RPMI7951 (cell line): ENCODE measurements around the gene TCEAL1. TPM values are rescaled to one million over a fixed set of nuclear protein-coding genes. Genes with fewer than 3 reads are reported as not detected.
"Not testable (repeated sequence)": the region's sequence is repeated elsewhere in the genome, so short reads cannot be mapped to it uniquely, and the experiment has no call there.

Source experiments
- DNase-seq: peaks from one replicate; pipeline ENCODE4 v3.0.0-alpha.2; 2012; ENCODE audit warnings: low read depth
- total RNA-seq: library from RNA; depleted of rRNA; stranded (reverse); fragments of >200 nt; shearing (Covaris generic); gene quantifications from 2 replicates; pipeline ENCODE4 v1.2.3, GENCODE V29; 2014

Gene TCEAL1
- total RNA-seq, 1 experiment from 2014 or later, result 28.5 TPM

- no peak for DNase-seq
Measured at GRCh38 chrX:103635436-103635835, 6.7 kb downstream of the TCEAL1 start.

GRCh38 chrX:103637604-103638338 is 9.0 kb downstream of the TCEAL1 start:
- DNase-seq, result no peak

DNA sequence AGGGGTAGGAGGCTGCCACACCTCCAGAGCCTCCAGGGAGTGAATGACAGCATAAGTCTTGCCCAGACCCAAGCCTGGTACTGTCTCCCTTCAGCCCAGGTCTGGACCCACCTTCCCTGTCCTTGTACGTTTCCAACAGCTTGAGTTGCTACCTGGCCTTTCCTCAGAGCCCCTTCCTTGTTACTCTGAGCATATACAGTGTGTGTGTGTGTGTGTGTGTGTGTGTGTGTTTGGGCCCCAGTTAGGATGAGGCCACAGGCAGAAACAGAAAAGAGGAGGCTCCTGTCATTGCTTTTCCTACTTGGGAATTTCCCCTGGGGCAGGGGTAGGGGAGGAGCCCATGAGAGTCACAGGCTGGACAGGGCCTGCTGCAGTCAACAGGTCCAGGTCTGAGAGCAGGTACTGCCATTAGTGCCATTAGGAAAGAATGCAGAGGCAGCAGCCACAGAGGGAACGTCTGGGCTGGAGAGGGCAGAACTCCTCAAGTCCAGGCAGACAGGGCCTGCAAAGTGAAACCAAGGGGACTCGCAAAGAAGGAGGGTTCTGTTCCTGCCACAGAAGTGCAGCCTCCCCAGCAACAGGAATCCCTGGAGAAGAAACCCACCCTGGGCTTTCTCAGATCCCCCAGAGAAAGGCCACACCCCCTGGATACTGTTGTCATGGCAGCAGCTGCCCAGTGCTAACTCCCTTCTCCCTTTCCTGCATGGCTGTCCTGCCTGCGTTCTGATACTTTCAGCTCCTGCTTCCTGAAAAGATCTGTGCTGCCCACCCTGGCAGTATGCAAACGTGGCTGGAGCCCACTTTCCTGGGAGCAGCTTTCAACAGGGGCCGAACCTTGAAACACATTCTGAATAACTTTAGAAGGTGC is 9.9 kb downstream of the TCEAL1 start:
- not testable (repeated sequence) for DNase-seq

GRCh38 chrX:103640401-103641155 is 11.8 kb downstream of the TCEAL1 start:
- peak; percentile 8 for DNase-seq

DNA sequence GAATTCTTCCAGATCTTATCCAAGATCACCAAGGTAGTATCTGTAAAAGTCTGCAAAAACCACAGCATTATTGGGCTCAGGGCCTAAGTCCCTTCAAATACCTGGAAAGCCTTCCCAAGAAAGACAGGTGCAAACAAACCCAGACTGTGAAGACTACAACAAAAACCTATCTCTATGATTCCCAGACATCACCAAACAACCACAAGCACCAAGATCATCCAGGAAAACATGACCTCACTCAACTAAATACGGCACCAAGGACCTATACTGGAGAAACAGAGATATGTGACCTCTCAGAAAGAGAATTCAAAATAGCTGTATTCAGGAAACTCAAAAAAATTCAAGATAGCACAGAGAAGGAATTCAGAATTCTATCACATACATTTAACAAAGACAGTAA is 15.3 kb downstream of the TCEAL1 start:
- DNase-seq, result no peak

DNA sequence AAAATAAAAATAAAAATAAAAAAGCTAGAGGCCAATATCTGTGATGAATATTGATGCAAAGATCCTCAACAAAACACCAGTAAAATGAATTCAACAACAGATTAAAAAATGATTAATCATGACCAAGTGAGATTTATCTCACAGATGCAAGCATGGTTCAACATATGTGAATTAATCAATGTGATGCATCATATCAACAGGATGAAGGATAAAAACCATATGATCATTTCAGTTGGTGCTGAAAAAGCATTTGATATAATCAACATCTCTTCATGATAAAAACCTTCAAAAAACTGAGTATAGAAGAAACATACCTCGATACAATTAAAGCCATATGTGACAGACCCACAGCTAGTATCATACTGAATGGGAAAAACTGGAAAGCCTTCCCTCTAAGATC is 18.9 kb downstream of the TCEAL1 start:
- no peak for DNase-seq

DNA sequence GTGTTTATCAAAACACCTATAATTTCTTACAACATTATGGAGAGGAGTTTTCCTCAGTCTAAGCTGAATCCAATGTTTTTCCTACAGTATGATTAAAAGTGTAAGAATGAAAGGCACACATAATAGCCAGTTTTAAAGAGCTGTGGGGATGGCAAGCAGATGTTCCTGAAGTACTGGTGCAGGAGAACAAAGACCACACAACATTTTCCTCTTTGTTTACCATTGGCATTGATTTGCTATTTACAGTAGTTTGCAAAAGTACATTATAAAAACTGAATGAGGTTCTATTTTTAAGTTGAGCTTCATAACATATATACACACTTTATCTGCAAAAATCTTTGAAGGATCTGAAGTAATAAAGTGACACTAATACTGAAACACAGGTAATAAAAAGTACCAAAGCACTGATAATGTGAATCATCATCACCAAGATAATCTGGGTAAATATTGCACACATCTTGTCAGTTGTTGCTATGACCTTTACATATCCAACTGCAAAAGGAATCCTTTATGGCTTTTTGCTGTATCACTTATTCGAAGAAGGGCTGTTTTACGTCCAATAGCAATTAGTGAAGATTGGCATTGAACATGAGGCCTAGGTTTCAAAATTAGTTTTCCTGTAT is 22.5 kb downstream of the TCEAL1 start:
- no peak for DNase-seq

DNA sequence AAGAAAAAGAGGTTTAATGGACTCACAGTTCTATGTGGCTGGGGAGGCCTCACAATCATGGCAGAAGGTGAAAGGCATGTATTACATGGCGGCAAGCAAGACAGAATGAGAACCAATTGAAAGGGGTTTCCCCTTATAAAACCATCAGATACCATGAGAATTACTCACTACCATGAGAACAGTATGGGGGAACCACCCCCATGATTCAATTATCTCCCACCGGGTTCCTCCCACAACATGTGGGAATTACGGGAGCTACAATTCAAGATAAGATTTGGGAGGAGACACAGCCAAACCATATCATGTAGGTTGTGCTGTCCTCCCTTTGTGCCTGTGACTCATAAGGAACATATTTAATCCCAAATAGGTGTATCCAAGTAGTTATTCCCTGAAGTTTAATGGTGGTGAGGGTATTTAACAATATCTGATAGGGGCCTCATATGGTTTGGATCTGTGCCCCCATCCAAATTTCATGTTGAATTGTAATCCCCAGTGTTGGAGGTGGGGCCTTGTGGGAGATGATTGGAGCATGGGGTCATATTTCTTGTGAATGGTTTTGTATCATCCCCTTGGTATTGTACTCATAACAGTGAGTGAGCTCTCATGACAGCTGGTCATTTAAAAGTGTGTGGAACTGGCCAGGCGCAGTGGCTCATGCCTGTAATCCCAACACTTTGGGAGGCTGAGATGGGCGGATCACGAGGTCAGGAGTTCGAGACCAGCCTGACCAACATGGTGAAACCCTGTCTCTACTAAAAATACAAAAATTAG is 26.6 kb downstream of the TCEAL1 start:
- DNase-seq, result peak; percentile 41

DNA sequence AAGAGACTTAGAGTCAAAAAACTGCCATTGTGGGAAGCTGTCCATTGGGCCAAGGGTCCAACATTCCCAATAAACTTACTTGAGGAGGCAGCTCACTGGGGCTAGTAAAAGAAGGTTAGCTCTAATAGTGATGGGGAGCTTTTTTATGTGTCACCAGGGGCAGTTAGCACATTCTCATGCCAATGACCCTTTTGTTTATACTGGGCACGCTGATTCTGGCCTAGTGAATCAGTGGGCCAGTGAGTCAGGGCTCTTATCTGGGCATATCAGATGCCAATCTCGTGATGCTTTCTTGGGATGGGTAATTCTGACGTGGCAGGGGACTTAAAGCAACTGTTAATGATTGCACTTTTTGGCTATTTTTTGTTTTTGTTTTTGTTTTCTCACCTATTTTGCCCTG is 27.8 kb downstream of the TCEAL1 start:
- peak; percentile 87 for DNase-seq

GRCh38 chrX:103657066-103657465 is 28.3 kb downstream of the TCEAL1 start:
- peak; percentile 40 for DNase-seq

- no peak for DNase-seq
Measured at GRCh38 chrX:103658681-103659433, 30.1 kb downstream of the TCEAL1 start.

- DNase-seq, result not testable (repeated sequence)
Measured at GRCh38 chrX:103659460-103659859, 30.7 kb downstream of the TCEAL1 start.

- DNase-seq, result no peak
Measured at GRCh38 chrX:103663981-103664762, 35.4 kb downstream of the TCEAL1 start.

GRCh38 chrX:103666202-103667107 is 37.7 kb downstream of the TCEAL1 start:
- no peak for DNase-seq

DNA sequence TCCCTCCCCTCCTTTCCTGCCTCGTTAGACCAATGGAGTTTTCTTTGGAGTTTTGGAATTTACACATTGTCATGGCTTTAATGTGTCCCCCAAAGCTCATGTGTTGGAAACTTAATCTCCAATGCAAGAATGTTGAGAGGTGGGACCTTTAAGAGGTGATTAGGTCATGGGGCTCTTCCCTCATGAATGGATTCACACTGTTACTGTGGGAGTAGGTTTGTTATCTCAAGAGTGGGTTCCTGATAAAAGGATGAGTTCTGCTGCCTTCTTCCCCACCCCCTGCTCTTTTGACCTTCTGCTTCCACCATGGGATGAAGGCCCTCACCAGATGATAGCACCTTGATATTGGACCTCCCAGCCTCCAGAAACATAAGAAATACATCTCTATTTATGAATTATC is 41.0 kb downstream of the TCEAL1 start:
- no peak for DNase-seq

GRCh38 chrX:103674531-103675454 is 46.0 kb downstream of the TCEAL1 start:
- no peak for DNase-seq
